Parathyroid adenoma (tissue), 2 donors: Measurements from ENCODE around the gene DOCK2.

Source experiments
- H2AFZ ChIP-seq: fragments of 300-600 bp; sonication (generic); one replicate; pipeline ENCODE4 v1.7.0; 2017; ENCODE audit warnings: antibody characterized with exemption, mild to moderate bottlenecking
- H3K27ac ChIP-seq: fragments of 300-600 bp; sonication (generic); one replicate; pipeline ENCODE4 v1.7.0; 2017
- H3K27me3 ChIP-seq: fragments of 300-600 bp; sonication (generic); one replicate; pipeline ENCODE4 v1.7.0; 2017; ENCODE audit warnings: low read length; ENCODE audit not compliant: control insufficient read depth, insufficient read depth
- H3K36me3 ChIP-seq: fragments of 300-600 bp; sonication (generic); one replicate; pipeline ENCODE4 v1.7.0; 2017; ENCODE audit warnings: low read length; ENCODE audit not compliant: control insufficient read depth, insufficient read depth
- H3K4me1 ChIP-seq: fragments of 300-600 bp; sonication (generic); one replicate; pipeline ENCODE4 v1.7.0; 2017; ENCODE audit warnings: control low read depth
- H3K4me2 ChIP-seq: fragments of 300-600 bp; sonication (generic); one replicate; pipeline ENCODE4 v1.7.0; 2017; ENCODE audit warnings: low read length
- H3K4me3 ChIP-seq: fragments of 300-600 bp; sonication (generic); one replicate; pipeline ENCODE4 v1.7.0; 2017; ENCODE audit warnings: low read depth, low read length
- H3K79me2 ChIP-seq: fragments of 300-600 bp; sonication (generic); one replicate; pipeline ENCODE4 v1.7.0; 2017; ENCODE audit warnings: control low read depth
- H3K9ac ChIP-seq: fragments of 300-600 bp; sonication (generic); one replicate; pipeline ENCODE4 v1.7.0; 2017; ENCODE audit warnings: mild to moderate bottlenecking
- H3K9me3 ChIP-seq: fragments of 300-600 bp; sonication (generic); one replicate; pipeline ENCODE4 v1.7.0; 2017; ENCODE audit warnings: low read length; ENCODE audit not compliant: control insufficient read depth
- TF ChIP-seq, protein P1 (sequence below): fragments of 300-600 bp; sonication (generic); IDR thresholded peaks from one replicate; pipeline ENCODE4 v1.7.0; 2017; ENCODE audit warnings: antibody characterized with exemption, mild to moderate bottlenecking
- donor health status: primary hyperparathyroidism.

Gene DOCK2

DNA sequence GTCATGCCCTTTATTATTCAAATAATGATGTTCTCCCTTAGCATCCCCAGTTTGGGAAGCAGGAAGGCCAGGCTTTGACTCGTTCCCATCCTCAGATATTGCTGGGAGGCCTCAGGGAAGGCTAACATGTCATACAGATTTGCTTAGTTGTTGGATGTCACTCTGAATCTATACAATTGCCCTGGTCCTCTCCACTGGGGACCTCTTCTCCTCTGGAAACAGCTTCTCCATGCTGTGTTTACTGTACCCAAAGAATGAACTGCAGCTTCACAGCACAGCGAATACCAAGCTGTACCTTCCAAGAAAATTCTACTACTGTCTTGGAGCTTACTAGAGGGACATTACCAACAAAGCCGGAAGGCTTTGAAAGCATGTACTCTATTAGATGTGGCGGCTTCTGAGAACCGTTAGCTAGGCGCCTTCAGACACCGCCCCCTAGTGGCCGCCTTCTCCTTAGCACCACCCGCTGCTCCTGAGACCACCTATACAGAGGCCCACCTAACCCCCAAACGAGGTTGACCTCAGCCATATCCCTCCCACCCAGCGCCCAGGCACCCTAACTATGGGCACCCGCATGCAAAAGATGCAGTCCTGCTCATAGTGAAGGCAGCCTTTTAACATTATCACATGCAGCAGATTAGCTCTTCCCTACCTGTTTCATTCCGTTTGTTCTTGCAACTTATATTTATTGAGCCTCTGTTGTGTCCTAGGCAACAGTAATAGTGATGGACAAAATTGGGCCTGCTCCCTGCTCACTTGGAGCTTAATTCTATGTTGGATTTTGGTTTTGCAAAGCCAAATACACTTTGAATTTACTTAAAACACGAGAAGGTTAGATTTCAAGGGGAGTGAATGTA is 433.7 kb downstream of the DOCK2 start:
- Histone ChIP-seq H3K27ac (no peak overlapping the region), H3K4me2 (no peak overlapping the region), H3K4me1 (no peaks in the 10 kb centered on the region), H2AFZ (no peak overlapping the region), H3K36me3 (no peaks in the 10 kb centered on the region), H3K27me3 (no peaks in the 10 kb centered on the region), H3K4me3 (no peak overlapping the region), H3K9me3 (no peaks in the 10 kb centered on the region), H3K79me2 (no peaks in the 10 kb centered on the region), H3K9ac (no peak overlapping the region)
- TF ChIP-seq, protein P1, sequence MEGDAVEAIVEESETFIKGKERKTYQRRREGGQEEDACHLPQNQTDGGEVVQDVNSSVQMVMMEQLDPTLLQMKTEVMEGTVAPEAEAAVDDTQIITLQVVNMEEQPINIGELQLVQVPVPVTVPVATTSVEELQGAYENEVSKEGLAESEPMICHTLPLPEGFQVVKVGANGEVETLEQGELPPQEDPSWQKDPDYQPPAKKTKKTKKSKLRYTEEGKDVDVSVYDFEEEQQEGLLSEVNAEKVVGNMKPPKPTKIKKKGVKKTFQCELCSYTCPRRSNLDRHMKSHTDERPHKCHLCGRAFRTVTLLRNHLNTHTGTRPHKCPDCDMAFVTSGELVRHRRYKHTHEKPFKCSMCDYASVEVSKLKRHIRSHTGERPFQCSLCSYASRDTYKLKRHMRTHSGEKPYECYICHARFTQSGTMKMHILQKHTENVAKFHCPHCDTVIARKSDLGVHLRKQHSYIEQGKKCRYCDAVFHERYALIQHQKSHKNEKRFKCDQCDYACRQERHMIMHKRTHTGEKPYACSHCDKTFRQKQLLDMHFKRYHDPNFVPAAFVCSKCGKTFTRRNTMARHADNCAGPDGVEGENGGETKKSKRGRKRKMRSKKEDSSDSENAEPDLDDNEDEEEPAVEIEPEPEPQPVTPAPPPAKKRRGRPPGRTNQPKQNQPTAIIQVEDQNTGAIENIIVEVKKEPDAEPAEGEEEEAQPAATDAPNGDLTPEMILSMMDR, result peak; percentile 67

DNA sequence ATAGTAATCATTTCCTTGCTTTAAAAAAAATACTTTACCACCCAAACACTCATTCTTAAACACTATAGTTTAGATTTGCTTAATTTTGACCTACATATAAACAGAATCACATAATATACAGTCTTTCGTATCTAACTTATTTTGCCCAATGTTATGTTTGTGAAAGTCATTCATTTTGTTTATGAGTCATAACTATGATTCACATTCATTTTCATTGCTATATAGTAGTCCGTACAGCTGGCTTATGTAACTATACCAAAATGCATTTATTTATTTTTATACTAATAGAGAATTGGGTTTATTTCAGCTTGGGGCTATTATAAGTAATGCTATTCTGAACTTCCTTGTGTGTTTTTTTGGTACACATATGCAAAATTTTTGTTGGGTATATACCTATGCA is 434.7 kb downstream of the DOCK2 start:
- Histone ChIP-seq H2AFZ (no peak overlapping the region), H3K27ac (no peak overlapping the region), H3K9me3 (no peaks in the 10 kb centered on the region), H3K27me3 (no peaks in the 10 kb centered on the region), H3K4me2 (no peak overlapping the region), H3K36me3 (no peaks in the 10 kb centered on the region), H3K4me3 (no peak overlapping the region), H3K4me1 (no peaks in the 10 kb centered on the region), H3K79me2 (no peaks in the 10 kb centered on the region), H3K9ac (no peak overlapping the region)
- TF ChIP-seq, protein P1, result no peak

DNA sequence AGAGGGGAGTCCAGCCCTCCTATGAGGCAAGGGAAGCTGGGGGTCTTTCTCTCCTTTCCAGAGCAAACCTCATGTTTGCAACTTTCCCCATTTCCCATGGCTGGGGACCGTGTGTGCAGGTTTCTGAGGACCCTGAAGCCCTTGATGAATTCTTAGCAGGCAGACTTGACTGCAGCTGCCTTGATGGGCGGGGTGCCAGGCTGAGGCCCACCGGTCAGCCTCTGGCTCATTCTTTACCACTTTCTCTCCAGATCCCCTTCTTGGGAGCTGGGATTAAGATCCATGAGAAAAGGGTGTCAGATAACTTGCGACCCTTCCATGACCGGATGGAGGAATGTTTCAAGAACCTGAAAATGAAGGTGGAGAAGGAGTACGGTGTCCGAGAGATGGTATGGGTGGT is 438.6 kb downstream of the DOCK2 start:
- H3K4me3 ChIP-seq, result no peak overlapping the region
- H3K4me2 ChIP-seq, result no peak overlapping the region
- H3K36me3 ChIP-seq, result no peaks in the 10 kb centered on the region
- H3K9ac ChIP-seq, result no peak overlapping the region
- H3K9me3 ChIP-seq, result no peaks in the 10 kb centered on the region
- no peak overlapping the region for H2AFZ ChIP-seq
- H3K79me2 ChIP-seq, result no peaks in the 10 kb centered on the region
- H3K4me1 ChIP-seq, result no peaks in the 10 kb centered on the region
- H3K27me3 ChIP-seq, result no peaks in the 10 kb centered on the region
- TF ChIP-seq, protein P1, result no peak
- H3K27ac ChIP-seq, result no peak overlapping the region

DNA sequence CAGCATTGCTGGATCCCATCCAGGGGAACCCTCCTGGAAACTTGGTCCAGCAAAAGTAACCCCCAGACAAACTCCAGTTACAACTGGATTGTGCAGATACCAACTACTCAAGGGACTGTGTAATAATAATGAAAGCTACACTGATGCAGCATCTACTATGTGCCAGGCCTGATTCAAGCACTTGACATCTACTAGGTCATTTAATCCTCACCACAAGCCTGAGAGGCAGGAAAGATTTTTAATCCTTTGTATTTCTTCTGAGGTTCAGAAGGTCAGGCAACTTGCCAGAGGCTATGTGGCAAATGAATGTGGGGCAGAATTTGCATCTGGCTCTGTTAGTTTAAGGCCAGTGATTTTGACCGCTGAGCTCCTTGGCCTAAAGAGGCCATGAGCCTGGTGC is 439.1 kb downstream of the DOCK2 start:
- no peak overlapping the region for H3K4me2 ChIP-seq
- no peak overlapping the region for H3K27ac ChIP-seq
- TF ChIP-seq, protein P1, result no peak
- no peaks in the 10 kb centered on the region for H3K36me3 ChIP-seq
- H3K27me3 ChIP-seq, result no peaks in the 10 kb centered on the region
- no peaks in the 10 kb centered on the region for H3K9me3 ChIP-seq
- H3K4me1 ChIP-seq, result no peaks in the 10 kb centered on the region
- no peak overlapping the region for H3K4me3 ChIP-seq
- no peak overlapping the region for H3K9ac ChIP-seq
- H2AFZ ChIP-seq, result no peak overlapping the region
- H3K79me2 ChIP-seq, result no peaks in the 10 kb centered on the region

DNA sequence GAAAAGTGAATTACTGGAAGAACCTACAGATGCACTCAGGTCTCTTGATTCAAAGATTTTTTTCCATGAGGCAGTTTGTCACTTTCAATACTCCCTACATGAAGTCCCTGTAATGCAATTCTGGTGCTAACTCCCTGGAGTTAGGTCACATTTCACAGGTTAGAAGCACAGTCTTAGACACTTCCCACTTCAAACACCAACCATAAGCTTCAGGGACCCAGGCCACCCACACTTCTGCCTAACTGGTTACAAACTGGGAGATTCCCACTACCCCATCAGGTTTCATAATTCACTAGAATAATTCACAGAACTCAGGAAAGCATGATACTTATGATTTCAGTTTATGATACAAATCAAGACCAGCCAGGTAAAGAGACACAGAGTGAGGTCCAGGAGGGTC is 439.7 kb downstream of the DOCK2 start:
- Histone ChIP-seq H3K27me3 (no peaks in the 10 kb centered on the region), H3K36me3 (no peaks in the 10 kb centered on the region), H3K4me2 (no peak overlapping the region), H2AFZ (no peak overlapping the region), H3K4me1 (no peaks in the 10 kb centered on the region), H3K4me3 (no peak overlapping the region), H3K79me2 (no peaks in the 10 kb centered on the region), H3K27ac (no peak overlapping the region), H3K9me3 (no peaks in the 10 kb centered on the region), H3K9ac (no peak overlapping the region)
- TF ChIP-seq, protein P1, result no peak
